ENCODE data around the gene SERGEF.

DNA sequence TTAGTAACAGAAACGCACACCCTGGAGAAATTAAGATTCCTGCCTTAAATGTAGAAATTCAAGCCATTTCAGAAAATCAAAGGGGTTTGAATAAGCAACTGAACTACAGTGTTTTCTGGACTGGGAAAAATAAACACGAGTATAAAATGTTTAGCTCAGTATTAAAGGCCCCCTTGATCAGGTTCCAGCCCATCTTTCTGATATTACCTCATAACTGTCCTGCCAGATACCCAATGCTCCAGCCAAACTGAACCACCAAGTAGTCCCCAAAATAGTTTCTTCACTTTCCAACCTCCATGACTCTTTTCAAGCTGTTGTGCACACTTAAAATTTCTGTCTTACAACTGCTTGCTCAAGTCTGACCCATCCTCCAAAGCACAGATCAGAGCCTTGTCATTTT, 54.4 kb downstream of the SERGEF start:
- TF ChIP-seq, protein P1, sequence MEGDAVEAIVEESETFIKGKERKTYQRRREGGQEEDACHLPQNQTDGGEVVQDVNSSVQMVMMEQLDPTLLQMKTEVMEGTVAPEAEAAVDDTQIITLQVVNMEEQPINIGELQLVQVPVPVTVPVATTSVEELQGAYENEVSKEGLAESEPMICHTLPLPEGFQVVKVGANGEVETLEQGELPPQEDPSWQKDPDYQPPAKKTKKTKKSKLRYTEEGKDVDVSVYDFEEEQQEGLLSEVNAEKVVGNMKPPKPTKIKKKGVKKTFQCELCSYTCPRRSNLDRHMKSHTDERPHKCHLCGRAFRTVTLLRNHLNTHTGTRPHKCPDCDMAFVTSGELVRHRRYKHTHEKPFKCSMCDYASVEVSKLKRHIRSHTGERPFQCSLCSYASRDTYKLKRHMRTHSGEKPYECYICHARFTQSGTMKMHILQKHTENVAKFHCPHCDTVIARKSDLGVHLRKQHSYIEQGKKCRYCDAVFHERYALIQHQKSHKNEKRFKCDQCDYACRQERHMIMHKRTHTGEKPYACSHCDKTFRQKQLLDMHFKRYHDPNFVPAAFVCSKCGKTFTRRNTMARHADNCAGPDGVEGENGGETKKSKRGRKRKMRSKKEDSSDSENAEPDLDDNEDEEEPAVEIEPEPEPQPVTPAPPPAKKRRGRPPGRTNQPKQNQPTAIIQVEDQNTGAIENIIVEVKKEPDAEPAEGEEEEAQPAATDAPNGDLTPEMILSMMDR (conservative IDR thresholded peaks at IDR 0.05), result no peak
- TF ChIP-seq EZH2 (IDR thresholded peaks at IDR 0.05; ENCODE audit: low read depth), result no peak

Data from PC-9 (cell line).